Neural progenitor cell (in vitro differentiated cells): ENCODE results near the gene SPDYC.

Experiments used
- EZH2 ChIP-seq: fragments of 200-600 bp; sonication (generic); IDR thresholded peaks from 2 replicates; pipeline ENCODE4 v1.6.1; 2017; ENCODE audit warnings: antibody characterized with exemption, mild to moderate bottlenecking, moderate library complexity
- EZH2phosphoT487 ChIP-seq: fragments of 200-600 bp; sonication (generic); IDR thresholded peaks from 2 replicates; pipeline ENCODE4 v1.6.1; 2017; ENCODE audit warnings: antibody characterized with exemption
- TF ChIP-seq, protein P1 (sequence below): fragments of 200-600 bp; sonication (generic); IDR thresholded peaks from 2 replicates; pipeline ENCODE4 v1.5.1; 2017; ENCODE audit warnings: antibody characterized with exemption, mild to moderate bottlenecking

DNA sequence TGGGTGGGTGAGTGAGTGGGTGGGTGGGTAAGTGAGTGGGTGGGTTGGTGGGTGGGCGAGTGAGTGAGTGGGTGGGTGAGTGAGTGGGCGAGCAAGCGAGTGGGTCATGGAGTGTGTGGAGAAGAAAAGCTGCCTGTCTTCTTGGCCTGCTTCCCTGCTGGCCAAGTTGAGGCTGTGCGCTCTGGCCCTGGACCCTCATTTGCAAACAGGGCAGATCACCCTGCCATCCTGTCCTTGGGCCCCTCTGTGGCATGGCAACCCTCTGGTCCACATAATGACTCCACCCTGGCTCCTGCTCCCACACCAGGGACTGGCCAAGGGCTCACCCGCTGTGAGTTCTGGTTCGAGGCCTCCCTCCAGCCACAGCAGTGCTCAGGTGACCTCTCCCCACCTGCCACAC lies 46.8 kb downstream of the SPDYC start:
- TF ChIP-seq, protein P1, sequence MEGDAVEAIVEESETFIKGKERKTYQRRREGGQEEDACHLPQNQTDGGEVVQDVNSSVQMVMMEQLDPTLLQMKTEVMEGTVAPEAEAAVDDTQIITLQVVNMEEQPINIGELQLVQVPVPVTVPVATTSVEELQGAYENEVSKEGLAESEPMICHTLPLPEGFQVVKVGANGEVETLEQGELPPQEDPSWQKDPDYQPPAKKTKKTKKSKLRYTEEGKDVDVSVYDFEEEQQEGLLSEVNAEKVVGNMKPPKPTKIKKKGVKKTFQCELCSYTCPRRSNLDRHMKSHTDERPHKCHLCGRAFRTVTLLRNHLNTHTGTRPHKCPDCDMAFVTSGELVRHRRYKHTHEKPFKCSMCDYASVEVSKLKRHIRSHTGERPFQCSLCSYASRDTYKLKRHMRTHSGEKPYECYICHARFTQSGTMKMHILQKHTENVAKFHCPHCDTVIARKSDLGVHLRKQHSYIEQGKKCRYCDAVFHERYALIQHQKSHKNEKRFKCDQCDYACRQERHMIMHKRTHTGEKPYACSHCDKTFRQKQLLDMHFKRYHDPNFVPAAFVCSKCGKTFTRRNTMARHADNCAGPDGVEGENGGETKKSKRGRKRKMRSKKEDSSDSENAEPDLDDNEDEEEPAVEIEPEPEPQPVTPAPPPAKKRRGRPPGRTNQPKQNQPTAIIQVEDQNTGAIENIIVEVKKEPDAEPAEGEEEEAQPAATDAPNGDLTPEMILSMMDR = no peak
- TF ChIP-seq EZH2 = no peak
- no peak for TF ChIP-seq EZH2phosphoT487
